Raji (cell line): Measurements from ENCODE around the gene ITPRIPL2.

ENCODE experiments used
- POLR2A ChIP-seq: IDR thresholded peaks from 2 replicates; pipeline ENCODE4 v1.6.1; 2011; ENCODE audit warnings: low read depth, low read length, control low read depth; ENCODE audit not compliant: insufficient read depth

ITPRIPL2 gene

GRCh38 chr16:19105891-19106624 lies 7.7 kb upstream of the ITPRIPL2 start:
- TF ChIP-seq POLR2A, result no peak

GRCh38 chr16:19106625-19107020 lies 7.1 kb upstream of the ITPRIPL2 start:
- no peak for TF ChIP-seq POLR2A

- no peak for TF ChIP-seq POLR2A
These were observed 5.1 kb upstream of the ITPRIPL2 start for GRCh38 chr16:19108409-19109287.

- no peak for TF ChIP-seq POLR2A
These were observed 4.5 kb upstream of the ITPRIPL2 start for GRCh38 chr16:19109288-19109664.

GRCh38 chr16:19110537-19111360 lies 3.0 kb upstream of the ITPRIPL2 start:
- no peak for TF ChIP-seq POLR2A

GRCh38 chr16:19112099-19112407 lies 1.7 kb upstream of the ITPRIPL2 start:
- no peak for TF ChIP-seq POLR2A

- TF ChIP-seq POLR2A, result no peak
These were observed 789 bp downstream of the ITPRIPL2 start for GRCh38 chr16:19114359-19115147.

- TF ChIP-seq POLR2A, result no peak
These were observed 1.6 kb downstream of the ITPRIPL2 start for GRCh38 chr16:19115148-19116021.

GRCh38 chr16:19116711-19117449 lies 3.1 kb downstream of the ITPRIPL2 start:
- TF ChIP-seq POLR2A, result no peak

GRCh38 chr16:19118938-19119431 lies 5.2 kb downstream of the ITPRIPL2 start:
- TF ChIP-seq POLR2A, result peak; percentile 35; the same call in 1 of the 2 replicates

- no peak for TF ChIP-seq POLR2A
These were observed 5.8 kb downstream of the ITPRIPL2 start for GRCh38 chr16:19119564-19119963.

- TF ChIP-seq POLR2A, result no peak
These were observed 9.9 kb downstream of the ITPRIPL2 start for GRCh38 chr16:19123535-19124178.

- TF ChIP-seq POLR2A, result no peak
These were observed 12.5 kb downstream of the ITPRIPL2 start for GRCh38 chr16:19126300-19126699.

GRCh38 chr16:19127205-19127604 lies 13.4 kb downstream of the ITPRIPL2 start:
- TF ChIP-seq POLR2A, result no peak
